Upper lobe of left lung (tissue), 4 donors: ENCODE data around the gene DIAPH2.

Experiments used
- CTCF ChIP-seq, 6 experiments: fragments of 450-650 bp in 4 of 6; fragments of 200-600 bp in 2 of 6; sonication (generic) in 2 of 6; IDR thresholded peaks; one replicate each; pipeline ENCODE4 v1.5.1; 2016 to 2019; ENCODE audit warnings: antibody characterized with exemption in 6 of 6
- POLR2A ChIP-seq, 4 donors: fragments of 450-650 bp; IDR thresholded peaks; one replicate each; pipeline ENCODE4 v1.5.1; 2016 to 2017; ENCODE audit warnings: antibody characterized with exemption in 4 of 4, mild to moderate bottlenecking in 2 of 4
- POLR2AphosphoS5 ChIP-seq, 2 donors: sonication (generic); formaldehyde crosslinking; IDR thresholded peaks; one replicate each; pipeline ENCODE4 v1.5.1; 2017; ENCODE audit warnings: antibody characterized with exemption in 2 of 2

GRCh38 chrX:96924581-96924980 lies 239.9 kb downstream of the DIAPH2 start:
- TF ChIP-seq POLR2AphosphoS5 (IDR thresholded peaks at IDR 0.05): no peak
- no peak for TF ChIP-seq POLR2A (IDR thresholded peaks at IDR 0.05)
- TF ChIP-seq CTCF (IDR thresholded peaks at IDR 0.05): no peak
